Suprapubic skin (tissue), 4 donors: Measurements from ENCODE around the gene CARD8.

Experiments used
- EP300 ChIP-seq: sonication (generic); formaldehyde crosslinking; IDR thresholded peaks from one replicate; pipeline ENCODE4 v1.6.1; 2017; ENCODE audit warnings: antibody characterized with exemption
- POLR2A ChIP-seq, 2 donors: fragments of 450-650 bp; IDR thresholded peaks; one replicate each; pipeline ENCODE4 v1.6.1; 2017; ENCODE audit warnings: antibody characterized with exemption in 2 of 2, mild to moderate bottlenecking in 2 of 2, moderate library complexity in 2 of 2
- POLR2AphosphoS5 ChIP-seq, 3 donors: sonication (generic); formaldehyde crosslinking; IDR thresholded peaks; one replicate each; pipeline ENCODE4 v1.6.1; 2017; ENCODE audit warnings: antibody characterized with exemption in 3 of 3
- TF ChIP-seq, protein P1 (sequence below), 2 donors: fragments of 200-600 bp in 1 of 2; fragments of 450-650 bp in 1 of 2; sonication (generic) in 1 of 2; IDR thresholded peaks; one replicate each; pipeline ENCODE4 v1.5.1; 2016 to 2019; ENCODE audit warnings: antibody characterized with exemption in 2 of 2, mild to moderate bottlenecking in 1 of 2, moderate library complexity in 1 of 2

DNA sequence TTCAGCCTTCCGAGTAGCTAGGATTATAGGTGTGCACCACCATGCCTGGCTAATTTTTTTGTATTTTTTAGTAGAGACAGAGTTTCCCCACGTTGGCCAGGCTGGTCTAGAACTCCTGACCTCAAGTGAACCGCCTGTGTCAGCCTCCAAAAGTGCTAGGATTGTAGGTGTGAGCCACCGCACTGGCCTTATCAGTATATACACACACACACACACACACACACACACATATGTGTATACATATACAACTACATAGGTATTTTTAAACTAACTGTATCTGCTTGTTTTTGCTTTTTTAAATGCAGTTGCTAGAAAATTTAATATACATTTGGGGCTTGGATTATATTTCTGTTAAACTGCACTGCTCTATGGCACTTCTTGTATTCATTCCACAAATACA lies 3.1 kb downstream of the CARD8 start:
- TF ChIP-seq POLR2A (IDR thresholded peaks at IDR 0.05) (no peak), EP300 (no peak), POLR2AphosphoS5 (IDR thresholded peaks at IDR 0.05) (no peak)
- TF ChIP-seq, protein P1, sequence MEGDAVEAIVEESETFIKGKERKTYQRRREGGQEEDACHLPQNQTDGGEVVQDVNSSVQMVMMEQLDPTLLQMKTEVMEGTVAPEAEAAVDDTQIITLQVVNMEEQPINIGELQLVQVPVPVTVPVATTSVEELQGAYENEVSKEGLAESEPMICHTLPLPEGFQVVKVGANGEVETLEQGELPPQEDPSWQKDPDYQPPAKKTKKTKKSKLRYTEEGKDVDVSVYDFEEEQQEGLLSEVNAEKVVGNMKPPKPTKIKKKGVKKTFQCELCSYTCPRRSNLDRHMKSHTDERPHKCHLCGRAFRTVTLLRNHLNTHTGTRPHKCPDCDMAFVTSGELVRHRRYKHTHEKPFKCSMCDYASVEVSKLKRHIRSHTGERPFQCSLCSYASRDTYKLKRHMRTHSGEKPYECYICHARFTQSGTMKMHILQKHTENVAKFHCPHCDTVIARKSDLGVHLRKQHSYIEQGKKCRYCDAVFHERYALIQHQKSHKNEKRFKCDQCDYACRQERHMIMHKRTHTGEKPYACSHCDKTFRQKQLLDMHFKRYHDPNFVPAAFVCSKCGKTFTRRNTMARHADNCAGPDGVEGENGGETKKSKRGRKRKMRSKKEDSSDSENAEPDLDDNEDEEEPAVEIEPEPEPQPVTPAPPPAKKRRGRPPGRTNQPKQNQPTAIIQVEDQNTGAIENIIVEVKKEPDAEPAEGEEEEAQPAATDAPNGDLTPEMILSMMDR (IDR thresholded peaks at IDR 0.05): no peak
